Uterus (tissue), 2 donors: ENCODE data around the gene SPANXA1.

Experiments used
- POLR2A ChIP-seq, 2 donors: fragments of 450-650 bp; IDR thresholded peaks; one replicate each; pipeline ENCODE4 v1.6.1; 2016; ENCODE audit warnings: antibody characterized with exemption in 2 of 2, mild to moderate bottlenecking in 1 of 2, moderate library complexity in 1 of 2
- TF ChIP-seq, protein P1 (sequence below), 4 experiments: fragments of 200-600 bp in 2 of 4; fragments of 450-650 bp in 2 of 4; sonication (generic) in 2 of 4; IDR thresholded peaks; one replicate each; pipeline ENCODE4 v1.5.1; 2016 to 2019; ENCODE audit warnings: antibody characterized with exemption in 4 of 4, mild to moderate bottlenecking in 2 of 4, moderate library complexity in 1 of 4

DNA sequence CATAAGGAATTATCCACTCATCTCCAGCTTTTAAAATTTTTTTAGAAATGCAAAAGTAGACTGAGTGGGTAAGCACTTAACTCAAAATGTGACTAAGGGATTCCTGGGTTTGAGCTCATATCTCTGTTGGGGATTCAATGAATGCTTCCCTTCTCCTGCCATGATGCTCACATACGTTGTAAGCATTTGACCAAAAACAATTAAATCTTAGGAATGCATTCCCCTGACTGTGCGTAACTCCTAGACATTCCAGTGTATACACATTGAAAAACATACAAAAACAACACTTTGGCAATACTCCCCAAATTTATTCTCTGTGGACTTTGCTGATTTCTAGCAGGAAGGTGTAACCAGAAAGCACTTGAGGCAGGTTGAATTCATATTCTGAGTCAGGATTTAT lies 34.8 kb upstream of the SPANXA1 start:
- TF ChIP-seq, protein P1, sequence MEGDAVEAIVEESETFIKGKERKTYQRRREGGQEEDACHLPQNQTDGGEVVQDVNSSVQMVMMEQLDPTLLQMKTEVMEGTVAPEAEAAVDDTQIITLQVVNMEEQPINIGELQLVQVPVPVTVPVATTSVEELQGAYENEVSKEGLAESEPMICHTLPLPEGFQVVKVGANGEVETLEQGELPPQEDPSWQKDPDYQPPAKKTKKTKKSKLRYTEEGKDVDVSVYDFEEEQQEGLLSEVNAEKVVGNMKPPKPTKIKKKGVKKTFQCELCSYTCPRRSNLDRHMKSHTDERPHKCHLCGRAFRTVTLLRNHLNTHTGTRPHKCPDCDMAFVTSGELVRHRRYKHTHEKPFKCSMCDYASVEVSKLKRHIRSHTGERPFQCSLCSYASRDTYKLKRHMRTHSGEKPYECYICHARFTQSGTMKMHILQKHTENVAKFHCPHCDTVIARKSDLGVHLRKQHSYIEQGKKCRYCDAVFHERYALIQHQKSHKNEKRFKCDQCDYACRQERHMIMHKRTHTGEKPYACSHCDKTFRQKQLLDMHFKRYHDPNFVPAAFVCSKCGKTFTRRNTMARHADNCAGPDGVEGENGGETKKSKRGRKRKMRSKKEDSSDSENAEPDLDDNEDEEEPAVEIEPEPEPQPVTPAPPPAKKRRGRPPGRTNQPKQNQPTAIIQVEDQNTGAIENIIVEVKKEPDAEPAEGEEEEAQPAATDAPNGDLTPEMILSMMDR (IDR thresholded peaks at IDR 0.05) = no peak
- no peak for TF ChIP-seq POLR2A (IDR thresholded peaks at IDR 0.05)
